ENCODE measurements around the gene LRRC3. TPM values are rescaled to one million over a fixed set of nuclear protein-coding genes. Genes with fewer than 3 reads are reported as not detected.

LRRC3 gene
- polyA plus RNA-seq, 5 donors, result 4.2 to 6.6 (median 5.9) TPM

- no peak for DNase-seq
These were observed 1.1 kb downstream of the LRRC3 start for GRCh38 chr21:44456214-44456914.

DNA sequence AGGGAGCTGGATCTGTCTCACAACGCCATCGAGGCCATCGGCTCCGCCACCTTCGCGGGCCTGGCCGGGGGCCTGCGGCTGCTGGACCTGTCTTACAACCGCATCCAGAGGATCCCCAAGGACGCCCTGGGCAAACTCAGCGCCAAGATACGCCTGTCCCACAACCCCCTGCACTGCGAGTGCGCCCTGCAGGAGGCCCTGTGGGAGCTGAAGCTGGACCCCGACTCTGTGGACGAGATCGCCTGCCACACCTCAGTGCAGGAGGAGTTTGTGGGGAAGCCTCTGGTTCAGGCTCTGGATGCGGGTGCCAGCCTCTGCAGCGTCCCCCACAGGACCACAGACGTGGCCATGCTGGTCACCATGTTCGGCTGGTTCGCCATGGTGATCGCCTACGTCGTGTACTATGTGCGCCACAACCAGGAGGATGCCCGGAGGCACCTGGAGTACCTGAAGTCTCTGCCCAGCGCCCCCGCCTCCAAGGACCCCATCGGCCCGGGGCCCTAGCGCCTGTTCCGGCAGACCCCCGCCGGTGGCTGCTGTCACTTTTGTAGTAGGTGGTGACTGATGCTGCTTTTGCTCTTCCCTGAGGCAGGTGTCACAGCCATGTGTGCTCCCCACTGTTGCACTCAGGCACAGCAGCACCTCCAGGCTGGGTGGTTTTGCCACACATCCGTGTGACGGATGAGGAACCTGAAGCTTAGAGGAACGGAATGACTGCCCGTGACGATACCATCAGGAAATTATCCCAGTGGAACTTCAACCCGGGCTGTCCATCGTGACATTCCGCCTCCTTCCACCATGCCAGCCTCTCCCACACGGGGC, 1.8 kb downstream of the LRRC3 start:
- DNase-seq, result no peak

DNA sequence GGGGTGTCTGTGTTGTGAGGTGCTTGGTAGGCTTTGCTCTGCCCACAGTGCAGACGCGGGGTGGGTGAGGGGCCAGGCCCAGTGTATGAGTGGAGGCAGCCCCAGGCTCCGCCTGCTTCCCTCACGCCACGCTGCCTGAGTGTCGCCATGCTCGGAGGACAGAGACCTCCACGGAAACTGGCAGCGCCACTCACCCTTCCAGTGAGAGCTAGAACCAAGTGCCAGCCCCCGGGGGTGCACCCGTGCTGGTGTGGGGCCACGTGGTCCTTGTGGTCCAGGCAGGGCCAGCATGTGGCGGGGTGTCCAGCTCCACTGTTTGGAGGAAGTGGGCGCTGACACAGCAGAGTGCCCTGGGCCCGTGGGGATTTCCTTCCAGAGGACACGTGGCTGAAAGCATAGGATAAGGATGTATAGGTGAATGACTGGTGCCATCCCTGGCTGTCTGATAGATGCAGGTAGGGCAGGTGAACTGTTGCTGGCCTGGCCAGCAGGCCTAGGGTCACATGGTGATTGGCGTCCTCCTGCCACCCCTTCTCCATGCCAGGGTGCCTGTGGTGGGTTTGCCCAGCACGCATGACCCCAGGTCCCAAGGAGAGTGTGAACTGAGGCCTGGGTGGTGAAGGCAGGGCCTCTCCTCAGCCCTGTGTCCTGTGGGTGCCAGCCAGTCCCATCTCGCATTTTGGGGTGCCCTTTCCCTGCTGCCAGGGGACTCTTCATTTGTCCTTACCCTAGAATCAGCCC, 3.8 kb downstream of the LRRC3 start:
- DNase-seq, result no peak

- DNase-seq, result no peak
These were observed 4.6 kb downstream of the LRRC3 start for GRCh38 chr21:44459712-44460440.

- DNase-seq, result no peak
These were observed 5.1 kb downstream of the LRRC3 start for GRCh38 chr21:44460441-44460755.

DNA sequence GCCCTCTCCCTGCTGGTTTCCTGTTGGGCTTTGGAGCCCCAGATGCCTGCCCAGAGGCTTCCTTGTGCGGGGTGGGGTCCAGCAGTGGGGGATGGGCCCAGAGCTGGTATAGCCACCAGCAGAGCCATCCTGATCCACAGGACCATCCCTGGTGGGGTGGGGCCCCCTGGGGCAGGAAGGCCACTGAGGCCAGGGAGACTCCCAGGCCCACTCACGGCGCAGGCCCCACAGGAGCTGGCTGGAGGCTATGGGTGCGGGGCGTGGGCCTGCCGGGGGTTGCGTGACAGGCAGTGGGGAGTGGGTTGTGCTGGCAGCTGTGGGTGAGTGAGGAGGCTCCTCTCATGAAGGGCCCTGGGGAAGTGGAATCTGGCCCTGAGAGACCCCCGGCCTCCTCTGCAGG, 5.7 kb downstream of the LRRC3 start:
- no peak for DNase-seq

DNA sequence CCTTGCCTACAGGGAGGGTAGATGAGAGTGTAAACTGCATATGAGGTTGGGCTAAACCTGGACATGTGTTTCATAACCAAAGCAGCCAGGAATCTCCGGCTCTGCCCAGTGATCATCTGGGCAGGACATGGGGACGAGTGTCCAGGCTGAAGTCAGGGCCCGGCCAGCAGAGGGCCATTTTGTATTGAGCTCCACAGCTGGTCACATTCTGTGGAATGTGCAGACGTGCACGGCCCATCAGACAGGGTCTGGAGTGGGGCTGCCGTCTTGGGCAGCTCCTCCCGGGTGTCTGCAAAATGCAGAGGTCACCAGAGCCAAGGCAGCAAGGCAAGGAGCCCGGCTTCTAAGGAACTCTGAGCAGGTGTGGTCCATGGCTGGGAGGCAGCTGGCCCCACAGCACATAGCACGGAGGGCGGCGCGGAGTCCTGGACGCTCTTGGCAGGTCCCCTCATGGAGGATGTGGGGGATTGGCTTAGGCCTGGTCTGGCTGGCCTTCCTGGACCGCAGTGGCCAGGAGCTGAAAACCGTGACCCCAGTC, 6.2 kb downstream of the LRRC3 start:
- no peak for DNase-seq

DNA sequence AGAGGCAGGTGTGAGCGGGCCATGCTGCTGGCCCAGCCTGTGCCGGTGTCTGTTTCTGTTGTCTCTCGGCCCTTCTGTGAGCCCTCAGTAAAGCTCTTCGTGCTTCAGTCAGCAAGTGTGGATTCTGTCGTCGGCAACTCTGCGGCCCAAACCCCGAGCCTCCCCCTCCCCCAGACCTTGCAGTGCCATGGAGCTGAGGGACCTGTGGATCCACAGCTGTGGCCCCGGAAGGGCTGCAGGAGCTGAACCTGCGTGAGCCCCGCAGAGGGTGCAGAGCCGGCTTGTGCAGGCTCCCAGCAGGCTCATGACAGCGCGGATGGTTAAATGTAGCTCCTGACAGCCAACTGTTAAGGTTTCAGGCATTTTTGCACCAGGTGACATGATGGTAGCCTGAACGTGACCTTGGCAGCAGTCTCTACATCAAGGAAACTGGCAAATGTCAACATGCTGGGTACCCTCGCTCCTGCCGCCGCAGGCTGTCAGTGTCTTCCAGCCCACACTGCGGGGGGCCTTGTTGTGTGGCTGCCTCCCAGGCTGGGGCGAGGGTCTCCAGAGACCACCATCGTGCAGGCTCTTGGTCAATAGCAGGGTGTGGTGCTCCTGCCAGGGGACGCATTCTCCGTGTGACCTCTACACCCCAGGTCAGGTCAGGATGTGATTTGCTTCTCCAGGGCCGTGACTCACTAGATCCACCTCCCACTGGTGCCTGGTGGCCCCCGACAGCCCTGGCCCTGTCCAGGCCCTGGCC, 7.0 kb downstream of the LRRC3 start:
- no peak for DNase-seq

GRCh38 chr21:44462834-44463200, 7.5 kb downstream of the LRRC3 start:
- no peak for DNase-seq

DNA sequence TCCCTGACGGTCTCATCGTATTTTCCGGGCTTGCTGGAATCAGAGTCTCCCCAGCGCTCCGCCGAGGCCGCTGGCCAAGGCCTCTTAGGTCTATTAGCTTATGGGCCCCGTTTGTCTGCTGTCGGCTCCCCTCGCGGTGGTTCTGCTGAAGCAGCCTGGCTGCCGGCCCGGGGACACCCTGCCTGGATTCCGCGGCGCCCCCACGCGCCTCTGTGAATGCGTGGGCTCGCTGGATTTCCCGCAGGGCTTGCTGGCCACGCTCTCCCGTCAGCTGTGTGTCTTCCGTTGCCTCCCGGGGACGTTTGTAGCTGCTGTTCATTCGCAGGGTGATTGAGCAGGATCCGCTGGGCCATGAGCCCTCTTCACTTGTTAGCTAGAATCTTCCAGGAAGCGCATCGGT, 8.4 kb downstream of the LRRC3 start:
- DNase-seq, result no peak

DNA sequence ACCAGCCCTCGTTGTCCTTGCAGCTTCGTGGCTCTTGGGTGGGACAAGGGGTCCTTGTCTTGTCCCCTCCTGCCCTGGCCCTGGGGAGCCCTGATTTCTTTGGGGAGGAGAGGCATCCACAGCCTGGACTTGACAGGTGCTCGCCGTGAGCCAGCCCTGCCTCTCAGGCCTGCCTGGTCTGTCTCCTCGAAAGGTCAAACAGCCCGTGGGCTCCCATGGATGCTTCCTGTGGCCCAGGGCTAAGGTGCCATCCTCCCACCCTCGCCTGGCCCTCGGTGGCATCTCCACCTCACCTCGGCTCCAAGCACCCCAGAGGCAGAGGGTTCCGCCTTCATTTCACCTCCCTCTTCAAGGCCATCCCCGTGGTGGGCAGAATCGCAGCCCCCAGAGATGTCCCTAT, 9.0 kb downstream of the LRRC3 start:
- no peak for DNase-seq

GRCh38 chr21:44466351-44466954, 11.1 kb downstream of the LRRC3 start:
- no peak for DNase-seq

- no peak for DNase-seq
These were observed 11.9 kb downstream of the LRRC3 start for GRCh38 chr21:44466996-44467858.

DNA sequence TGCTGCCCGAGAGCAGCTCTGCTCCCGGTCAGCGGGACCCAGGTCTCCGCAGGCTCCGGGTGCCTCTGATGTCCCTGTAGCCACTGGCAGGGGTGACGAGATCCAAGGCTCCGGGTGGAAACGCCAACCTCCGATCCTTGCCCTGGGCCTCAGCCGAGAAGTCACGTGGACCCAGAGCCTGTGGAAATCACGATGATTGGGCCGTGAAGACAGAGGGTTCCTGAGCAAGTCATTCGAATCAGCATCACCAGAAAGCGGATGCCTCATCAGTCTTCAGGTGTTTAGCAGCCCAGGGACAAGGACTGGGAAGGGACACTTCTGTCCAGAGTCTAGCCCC, 12.5 kb downstream of the LRRC3 start:
- DNase-seq, result no peak

DNA sequence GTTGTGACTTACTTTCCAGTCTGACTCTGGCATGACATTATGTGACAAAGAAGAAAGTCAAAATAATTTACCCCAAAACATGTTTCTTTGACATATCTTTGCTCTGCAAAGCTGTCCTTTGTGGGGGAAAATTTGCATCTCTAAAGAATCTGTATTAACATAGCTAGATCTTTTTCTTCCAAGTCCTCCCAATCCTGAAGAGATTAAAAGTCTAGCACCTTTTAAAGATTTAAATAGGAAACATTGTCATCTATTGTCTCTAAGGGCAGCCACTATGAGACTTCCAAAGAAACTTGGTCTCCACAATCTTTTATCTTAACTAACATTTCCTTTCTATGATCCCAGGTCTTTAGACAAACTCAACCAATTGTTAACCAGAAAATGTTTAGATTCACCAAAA, 16.0 kb downstream of the LRRC3 start:
- no peak for DNase-seq

GRCh38 chr21:44471996-44472395, 16.7 kb downstream of the LRRC3 start:
- DNase-seq, result no peak

DNA sequence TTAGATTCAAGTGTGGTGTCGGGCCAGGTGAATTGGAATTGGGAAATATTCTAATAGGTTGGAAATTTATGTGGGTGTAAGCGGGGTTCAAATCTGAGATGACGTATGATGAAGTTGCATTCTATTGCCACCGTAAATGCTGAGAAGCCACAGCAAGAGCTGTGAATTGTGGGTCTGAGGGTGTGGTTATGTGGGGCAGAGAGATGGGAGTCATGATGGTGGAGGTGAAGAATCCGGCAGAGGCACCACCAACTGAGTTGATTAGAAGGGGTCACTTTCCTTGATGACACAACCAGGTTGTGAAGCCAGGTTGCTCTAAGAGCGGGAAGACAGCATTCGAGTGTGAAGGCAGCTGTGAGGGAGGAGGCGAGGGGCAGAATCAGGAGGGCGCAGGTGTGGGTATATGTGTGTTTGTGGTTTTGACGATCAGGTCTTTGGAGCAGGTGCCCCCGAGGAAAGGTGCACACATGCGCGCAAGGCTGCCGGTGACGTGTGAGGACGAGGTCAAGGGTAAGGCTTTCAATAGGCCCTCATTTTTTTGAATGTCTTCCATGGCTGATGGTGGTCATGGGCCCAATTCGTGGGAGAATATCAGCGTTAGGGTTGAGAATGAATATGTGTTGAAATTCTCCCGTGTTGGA, 18.7 kb downstream of the LRRC3 start:
- no peak for DNase-seq

- no peak for DNase-seq
These were observed 20.0 kb downstream of the LRRC3 start for GRCh38 chr21:44475266-44475845.

DNA sequence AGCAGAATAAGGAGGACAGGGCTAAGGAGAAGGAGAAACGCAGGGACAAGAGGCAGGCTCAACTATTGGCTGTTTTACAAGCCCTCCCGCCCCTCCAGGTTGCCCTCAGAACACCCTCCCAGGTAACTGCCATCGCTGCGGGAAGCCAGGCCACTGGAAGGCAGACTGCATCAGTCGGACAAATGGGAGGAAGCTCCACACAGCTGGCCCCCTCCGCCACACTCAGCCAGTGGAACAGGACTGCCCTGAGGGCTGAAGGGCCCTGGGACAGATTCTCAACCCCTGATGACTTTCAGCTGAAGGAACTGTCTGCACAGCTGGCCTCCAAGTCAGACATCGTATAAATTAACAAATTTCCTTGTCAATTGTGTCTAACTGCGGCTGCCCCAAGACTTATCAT, 21.8 kb downstream of the LRRC3 start:
- DNase-seq, result no peak
